ENCODE data around the gene LTO1.

The LTO1 gene

DNA sequence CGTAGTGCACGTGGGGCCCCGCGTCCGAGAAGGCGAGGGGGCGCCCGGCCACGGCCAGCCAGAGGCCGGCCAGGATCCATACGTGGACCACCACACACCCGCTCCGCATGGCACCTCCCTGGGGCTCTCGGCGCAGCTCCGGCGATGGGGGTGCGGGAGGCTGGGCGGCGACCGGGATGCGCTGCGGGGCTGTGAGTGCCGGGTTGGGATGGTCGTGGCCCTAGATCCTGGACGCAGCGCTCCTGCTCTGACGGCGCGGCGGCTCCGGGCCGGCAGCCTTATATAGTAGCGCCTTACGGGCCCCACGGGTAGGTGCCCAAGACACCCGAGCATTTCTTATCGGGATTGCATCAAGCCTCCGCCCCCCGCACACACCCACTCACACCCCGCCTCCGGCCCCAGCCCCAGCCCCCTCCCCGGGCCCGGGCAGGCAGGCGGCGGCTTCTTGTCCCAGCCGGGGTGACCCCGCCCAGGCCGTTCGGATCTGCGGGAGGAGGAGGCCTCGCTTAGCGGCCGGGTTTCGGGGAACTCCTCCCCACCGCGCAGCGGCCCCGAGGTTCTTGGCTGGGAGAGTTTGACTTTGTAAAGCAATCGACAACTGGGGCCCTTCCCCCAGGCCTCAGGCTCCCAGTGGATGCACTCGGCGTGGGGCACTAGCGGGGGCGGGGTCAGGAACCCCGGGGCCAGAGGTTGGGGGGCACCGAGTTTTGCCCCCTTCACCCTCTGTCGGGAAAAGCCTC, 28.8 kb upstream of the LTO1 start, which contains the start of gene FGF19:
Gene FGF19, minus strand, starts transcription at position 255 of the 740 bp plus-strand sequence. Its CDS starts 146 bp downstream, at position 109.
- Histone ChIP-seq H3K4me2 (ENCODE audit: insufficient read depth, low read length, poor library complexity, severe bottlenecking) (peak within 1 kb of the TSS; percentile 77), H3K4ac (ENCODE audit: low read length) (peak within 1 kb of the TSS; percentile 71), H3K27ac (replicated peaks; ENCODE audit: low read length) (no peak within 1 kb of the TSS), H3K36me3 (replicated peaks in 1 of 2; ENCODE audit: control insufficient read depth in 2 of 2, insufficient read depth in 2 of 2, low read length in 2 of 2) (no peaks in the 10 kb centered on the region), H3K9me3 (replicated peaks in 1 of 2; ENCODE audit: control insufficient read depth in 2 of 2, insufficient read depth in 1 of 2, low read depth in 1 of 2, low read length in 2 of 2) (no peaks in the 10 kb centered on the region), H3K79me1 (ENCODE audit: low read depth, low read length) (no peaks in the 10 kb centered on the region), H3K14ac (ENCODE audit: low read length) (peak within 1 kb of the TSS; percentile 75), H3K9ac (ENCODE audit: low read depth, low read length, poor library complexity) (peak within 1 kb of the TSS; percentile 40), H2BK15ac (ENCODE audit: low read length) (peak within 1 kb of the TSS; percentile 84), H3K18ac (ENCODE audit: low read length) (peak within 1 kb of the TSS; percentile 94), H4K91ac (ENCODE audit: low read depth, low read length, poor library complexity) (no peak within 1 kb of the TSS), H3K27me3 (ENCODE audit: control insufficient read depth in 3 of 3, insufficient read depth in 3 of 3, low read depth in 1 of 3, low read length in 3 of 3) (peaks cover 12 to 73% (median 48%) of the 10 kb centered on the region in 3 experiments), H2AFZ (ENCODE audit: low read length) (peak within 1 kb of the TSS; percentile 59), H3K4me1 (ENCODE audit: control insufficient read depth in 2 of 2, insufficient read depth in 1 of 2, low read depth in 1 of 2, low read length in 2 of 2) (peaks cover 27 to 29% of the 10 kb centered on the region in 2 donors), H3K4me3 (ENCODE audit: low read length in 2 of 2) (peak within 1 kb of the TSS; percentile 4 to 62), H3K23ac (ENCODE audit: low read depth, low read length, poor library complexity) (peak within 1 kb of the TSS; percentile 70), H4K8ac (ENCODE audit: low read depth, low read length) (no peak within 1 kb of the TSS), H2BK120ac (ENCODE audit: low read depth, low read length) (no peak within 1 kb of the TSS), H2AK5ac (ENCODE audit: low read depth, low read length) (peak within 1 kb of the TSS; percentile 97), H2BK5ac (ENCODE audit: low read length) (peak within 1 kb of the TSS; percentile 90), H2BK12ac (ENCODE audit: low read length) (peak within 1 kb of the TSS; percentile 70)
- DNase-seq (ENCODE audit: low spot score) = no peak
- no CpG with 5 or more reads among the region's 67 CpGs for WGBS, 2 donors (ENCODE audit: extremely low coverage in 2 of 2, insufficient read length in 2 of 2, insufficient replicate concordance in 1 of 2)

DNA sequence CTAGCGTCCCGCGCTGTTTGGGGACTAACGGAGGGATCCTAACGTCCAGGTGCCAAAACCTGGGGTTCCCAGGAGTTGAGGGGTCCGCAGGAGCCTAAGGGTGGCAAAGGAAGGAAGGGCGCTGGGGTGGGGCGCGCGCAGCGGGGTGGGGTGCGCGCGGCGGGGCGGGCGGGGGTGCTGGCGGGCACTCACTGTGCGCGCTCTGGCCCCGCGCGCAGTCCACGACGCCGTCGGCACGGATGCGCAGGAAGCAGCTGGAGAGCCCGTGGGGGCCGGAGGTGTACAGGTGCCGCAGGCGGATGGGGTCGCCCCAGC, 28.3 kb upstream of the LTO1 start:
- peak overlapping the region; percentile 39 for H3K14ac ChIP-seq (ENCODE audit: low read length)
- no peak overlapping the region for H2BK120ac ChIP-seq (ENCODE audit: low read depth, low read length)
- H3K23ac ChIP-seq (ENCODE audit: low read depth, low read length, poor library complexity) = peak overlapping the region; percentile 63
- no peaks in the 10 kb centered on the region for H3K36me3 ChIP-seq (replicated peaks in 1 of 2; ENCODE audit: control insufficient read depth in 2 of 2, insufficient read depth in 2 of 2, low read length in 2 of 2)
- H3K9me3 ChIP-seq (replicated peaks in 1 of 2; ENCODE audit: control insufficient read depth in 2 of 2, insufficient read depth in 1 of 2, low read depth in 1 of 2, low read length in 2 of 2) = no peaks in the 10 kb centered on the region
- H3K4ac ChIP-seq (ENCODE audit: low read length) = peak overlapping the region; percentile 71
- WGBS, 2 donors (ENCODE audit: extremely low coverage in 2 of 2, insufficient read length in 2 of 2, insufficient replicate concordance in 1 of 2) = no CpG with 5 or more reads among the region's 34 CpGs
- peak overlapping the region; percentile 59 for H2AFZ ChIP-seq (ENCODE audit: low read length)
- H3K4me2 ChIP-seq (ENCODE audit: insufficient read depth, low read length, poor library complexity, severe bottlenecking) = peak overlapping the region; percentile 77
- H3K27me3 ChIP-seq (ENCODE audit: control insufficient read depth in 3 of 3, insufficient read depth in 3 of 3, low read depth in 1 of 3, low read length in 3 of 3) = peaks cover 12 to 73% (median 48%) of the 10 kb centered on the region in 3 experiments
- peaks cover 25 to 27% of the 10 kb centered on the region in 2 donors for H3K4me1 ChIP-seq (ENCODE audit: control insufficient read depth in 2 of 2, insufficient read depth in 1 of 2, low read depth in 1 of 2, low read length in 2 of 2)
- peak overlapping the region; percentile 97 for H2AK5ac ChIP-seq (ENCODE audit: low read depth, low read length)
- H2BK5ac ChIP-seq (ENCODE audit: low read length) = peak overlapping the region; percentile 5
- no peak overlapping the region for H4K8ac ChIP-seq (ENCODE audit: low read depth, low read length)
- H4K91ac ChIP-seq (ENCODE audit: low read depth, low read length, poor library complexity) = no peak overlapping the region
- no peak overlapping the region for H3K27ac ChIP-seq (replicated peaks; ENCODE audit: low read length)
- no peaks in the 10 kb centered on the region for H3K79me1 ChIP-seq (ENCODE audit: low read depth, low read length)
- peak overlapping the region; percentile 94 for H3K18ac ChIP-seq (ENCODE audit: low read length)
- H2BK15ac ChIP-seq (ENCODE audit: low read length) = peak overlapping the region; percentile 84
- no peak overlapping the region for H3K4me3 ChIP-seq (ENCODE audit: low read length in 2 of 2)
- no peak for DNase-seq (ENCODE audit: low spot score)
- H2BK12ac ChIP-seq (ENCODE audit: low read length) = peak overlapping the region; percentile 70
- peak overlapping the region; percentile 40 for H3K9ac ChIP-seq (ENCODE audit: low read depth, low read length, poor library complexity)

DNA sequence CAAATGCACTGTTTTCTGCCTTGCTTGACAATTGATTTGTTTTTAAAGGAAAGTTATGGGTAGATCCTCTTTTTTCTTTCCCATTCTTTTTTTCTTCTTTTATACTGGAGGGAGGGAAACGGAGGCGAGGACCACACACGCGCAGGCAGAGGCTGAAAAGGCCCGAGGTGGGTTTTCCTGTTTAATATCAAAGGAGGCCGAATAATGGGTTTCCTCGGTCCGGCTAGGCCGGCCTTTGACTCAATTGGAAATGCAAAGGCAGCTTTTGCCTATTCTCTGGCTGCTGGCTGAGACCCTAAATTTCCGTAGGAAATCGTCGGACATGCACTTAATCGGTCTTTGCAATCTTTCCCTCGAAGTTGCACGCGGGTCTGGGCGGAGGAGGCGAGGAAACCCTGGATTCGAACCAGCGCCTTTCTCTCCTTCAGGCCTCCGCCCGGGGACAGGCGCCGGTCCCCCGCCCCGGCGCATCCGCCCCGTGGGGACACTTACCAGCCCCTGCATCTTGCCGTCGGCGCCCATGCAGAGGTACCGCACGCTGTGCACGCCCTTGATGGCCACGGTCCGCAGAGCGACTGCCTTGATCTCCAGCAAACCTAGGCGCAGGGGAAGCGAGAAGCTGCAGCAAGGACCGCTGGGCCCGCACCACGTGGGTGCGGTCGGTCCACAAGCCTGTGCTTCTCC, 27.8 kb upstream of the LTO1 start:
- WGBS, 2 donors (ENCODE audit: extremely low coverage in 2 of 2, insufficient read length in 2 of 2, insufficient replicate concordance in 1 of 2) = no CpG with 5 or more reads among the region's 45 CpGs
- no peaks in the 10 kb centered on the region for H3K79me1 ChIP-seq (ENCODE audit: low read depth, low read length)
- peak overlapping the region; percentile 84 for H2BK15ac ChIP-seq (ENCODE audit: low read length)
- no peak overlapping the region for H3K27ac ChIP-seq (replicated peaks; ENCODE audit: low read length)
- no peak overlapping the region for H2BK120ac ChIP-seq (ENCODE audit: low read depth, low read length)
- H3K23ac ChIP-seq (ENCODE audit: low read depth, low read length, poor library complexity) = peak overlapping the region; percentile 70
- H3K36me3 ChIP-seq (replicated peaks in 1 of 2; ENCODE audit: control insufficient read depth in 2 of 2, insufficient read depth in 2 of 2, low read length in 2 of 2) = no peaks in the 10 kb centered on the region
- no peak overlapping the region for H4K8ac ChIP-seq (ENCODE audit: low read depth, low read length)
- peak overlapping the region; percentile 26 for H3K4me2 ChIP-seq (ENCODE audit: insufficient read depth, low read length, poor library complexity, severe bottlenecking)
- no peak overlapping the region for H2BK5ac ChIP-seq (ENCODE audit: low read length)
- peak overlapping the region; percentile 39 for H3K14ac ChIP-seq (ENCODE audit: low read length)
- peak overlapping the region; percentile 9 for H3K9ac ChIP-seq (ENCODE audit: low read depth, low read length, poor library complexity)
- H3K27me3 ChIP-seq (ENCODE audit: control insufficient read depth in 3 of 3, insufficient read depth in 3 of 3, low read depth in 1 of 3, low read length in 3 of 3) = peaks cover 12 to 73% (median 48%) of the 10 kb centered on the region in 3 experiments
- no peak overlapping the region for H4K91ac ChIP-seq (ENCODE audit: low read depth, low read length, poor library complexity)
- peak overlapping the region; percentile 16 for H2BK12ac ChIP-seq (ENCODE audit: low read length)
- peaks cover 25 to 27% of the 10 kb centered on the region in 2 donors for H3K4me1 ChIP-seq (ENCODE audit: control insufficient read depth in 2 of 2, insufficient read depth in 1 of 2, low read depth in 1 of 2, low read length in 2 of 2)
- no peaks in the 10 kb centered on the region for H3K9me3 ChIP-seq (replicated peaks in 1 of 2; ENCODE audit: control insufficient read depth in 2 of 2, insufficient read depth in 1 of 2, low read depth in 1 of 2, low read length in 2 of 2)
- DNase-seq (ENCODE audit: low spot score) = no peak
- H2AK5ac ChIP-seq (ENCODE audit: low read depth, low read length) = peak overlapping the region; percentile 97
- peak overlapping the region; percentile 71 for H3K4ac ChIP-seq (ENCODE audit: low read length)
- no peak overlapping the region for H3K4me3 ChIP-seq (ENCODE audit: low read length in 2 of 2)
- peak overlapping the region; percentile 78 for H3K18ac ChIP-seq (ENCODE audit: low read length)
- peak overlapping the region; percentile 94 for H2AFZ ChIP-seq (ENCODE audit: low read length)

DNA sequence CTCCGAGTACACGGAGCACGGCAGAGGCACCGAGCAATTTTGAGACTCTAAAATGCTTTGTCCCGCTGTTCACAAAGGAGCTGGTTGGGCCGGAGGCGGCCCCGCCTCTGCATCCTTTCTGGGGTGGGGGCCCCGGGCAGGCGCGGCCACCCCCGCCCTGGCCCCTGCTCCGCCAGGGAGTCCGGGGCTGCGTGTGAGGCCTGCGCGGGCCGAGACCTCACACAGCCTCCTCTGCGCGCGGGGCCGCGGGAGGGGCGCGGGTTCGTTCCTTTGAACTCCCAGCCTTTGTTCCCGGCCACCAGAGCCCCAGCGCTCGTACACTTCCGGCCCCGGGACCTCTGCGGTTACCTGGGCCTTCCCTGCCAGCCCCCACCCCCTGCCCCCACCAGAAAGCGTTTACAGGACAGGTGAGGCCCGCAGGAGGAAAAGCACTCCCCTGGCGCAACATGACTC, 27.1 kb upstream of the LTO1 start:
- DNase-seq (ENCODE audit: low spot score) = no peak
- Histone ChIP-seq H2BK5ac (ENCODE audit: low read length) (no peak overlapping the region), H2BK12ac (ENCODE audit: low read length) (no peak overlapping the region), H3K79me1 (ENCODE audit: low read depth, low read length) (no peaks in the 10 kb centered on the region), H3K4me2 (ENCODE audit: insufficient read depth, low read length, poor library complexity, severe bottlenecking) (peak overlapping the region; percentile 75), H4K91ac (ENCODE audit: low read depth, low read length, poor library complexity) (no peak overlapping the region), H3K27ac (replicated peaks; ENCODE audit: low read length) (no peak overlapping the region), H3K9ac (ENCODE audit: low read depth, low read length, poor library complexity) (peak overlapping the region; percentile 54), H3K4me1 (ENCODE audit: control insufficient read depth in 2 of 2, insufficient read depth in 1 of 2, low read depth in 1 of 2, low read length in 2 of 2) (peaks cover 27% of the 10 kb centered on the region in 2 donors), H3K14ac (ENCODE audit: low read length) (no peak overlapping the region), H3K27me3 (ENCODE audit: control insufficient read depth in 3 of 3, insufficient read depth in 3 of 3, low read depth in 1 of 3, low read length in 3 of 3) (peaks cover 12 to 71% (median 47%) of the 10 kb centered on the region in 3 experiments), H2BK15ac (ENCODE audit: low read length) (no peak overlapping the region), H3K4me3 (ENCODE audit: low read length in 2 of 2) (peak overlapping the region; percentile 30 to 51), H4K8ac (ENCODE audit: low read depth, low read length) (no peak overlapping the region), H2BK120ac (ENCODE audit: low read depth, low read length) (no peak overlapping the region), H2AFZ (ENCODE audit: low read length) (peak overlapping the region; percentile 94), H3K9me3 (replicated peaks in 1 of 2; ENCODE audit: control insufficient read depth in 2 of 2, insufficient read depth in 1 of 2, low read depth in 1 of 2, low read length in 2 of 2) (no peaks in the 10 kb centered on the region), H3K36me3 (replicated peaks in 1 of 2; ENCODE audit: control insufficient read depth in 2 of 2, insufficient read depth in 2 of 2, low read length in 2 of 2) (no peaks in the 10 kb centered on the region), H3K4ac (ENCODE audit: low read length) (no peak overlapping the region), H3K18ac (ENCODE audit: low read length) (peak overlapping the region; percentile 81), H3K23ac (ENCODE audit: low read depth, low read length, poor library complexity) (no peak overlapping the region), H2AK5ac (ENCODE audit: low read depth, low read length) (no peak overlapping the region)
- WGBS, 2 donors (ENCODE audit: extremely low coverage in 2 of 2, insufficient read length in 2 of 2, insufficient replicate concordance in 1 of 2) = no CpG with 5 or more reads among the region's 35 CpGs

Measured in neuronal stem cell (in vitro differentiated cells).